HG02798 (cell line): ENCODE data around the gene TMA7B.

Experiments
- ATAC-seq: cut with Tn5 transposase; IDR thresholded peaks from one replicate; pipeline ENCODE4 v1.9.1; 2021; ENCODE audit warnings: mild to moderate bottlenecking; ENCODE audit not compliant: unreplicated experiment, poor library complexity

TMA7B gene

GRCh38 chr22:39959640-39960447, at the start of gene TMA7B:
TSS of gene TMA7B (plus strand) at chr22:39960397. CDS start at chr22:39964375, 3,978 bp downstream.
- no peak for ATAC-seq

- ATAC-seq, result no peak
Measured at GRCh38 chr22:39910876-39911613, 49.2 kb upstream of the TMA7B start.

- no peak for ATAC-seq
Measured at GRCh38 chr22:39913321-39913720, 46.9 kb upstream of the TMA7B start.

GRCh38 chr22:39913886-39914285, 46.3 kb upstream of the TMA7B start:
- ATAC-seq, result no peak

GRCh38 chr22:39914584-39914983, 45.6 kb upstream of the TMA7B start:
- ATAC-seq, result no peak

GRCh38 chr22:39915295-39915726, 44.9 kb upstream of the TMA7B start:
- no peak for ATAC-seq

- ATAC-seq, result no peak
Measured at GRCh38 chr22:39916496-39916895, 43.7 kb upstream of the TMA7B start.

GRCh38 chr22:39917197-39917643, 43.0 kb upstream of the TMA7B start:
- no peak for ATAC-seq

- ATAC-seq, result no peak
Measured at GRCh38 chr22:39917776-39918495, 42.3 kb upstream of the TMA7B start.

GRCh38 chr22:39920134-39920743, 40.0 kb upstream of the TMA7B start:
- ATAC-seq, result no peak

GRCh38 chr22:39923696-39924095, 36.5 kb upstream of the TMA7B start:
- no peak for ATAC-seq

GRCh38 chr22:39924286-39924685, 35.9 kb upstream of the TMA7B start:
- no peak for ATAC-seq

GRCh38 chr22:39925273-39925672, 34.9 kb upstream of the TMA7B start:
- ATAC-seq, result no peak

- no peak for ATAC-seq
Measured at GRCh38 chr22:39925909-39926679, 34.1 kb upstream of the TMA7B start.

- no peak for ATAC-seq
Measured at GRCh38 chr22:39926753-39927152, 33.4 kb upstream of the TMA7B start.

- no peak for ATAC-seq
Measured at GRCh38 chr22:39927544-39927943, 32.7 kb upstream of the TMA7B start.

GRCh38 chr22:39928536-39929520, 31.4 kb upstream of the TMA7B start:
- ATAC-seq, result no peak

- no peak for ATAC-seq
Measured at GRCh38 chr22:39931251-39931650, 28.9 kb upstream of the TMA7B start.

- no peak for ATAC-seq
Measured at GRCh38 chr22:39932166-39932565, 28.0 kb upstream of the TMA7B start.
